Stomach (tissue), 4 donors: ENCODE data around the gene RGS13.

ENCODE experiments used
- CTCF ChIP-seq, 7 experiments: fragments of 450-650 bp in 4 of 7; fragments of 200-600 bp in 3 of 7; sonication (generic) in 3 of 7; IDR thresholded peaks; one replicate each; pipeline ENCODE4 v1.5.1; 2016 to 2019; ENCODE audit warnings: antibody characterized with exemption in 7 of 7, control low read depth in 2 of 7, mild to moderate bottlenecking in 1 of 7
- POLR2A ChIP-seq, 4 donors: fragments of 450-650 bp; IDR thresholded peaks; one replicate each; pipeline ENCODE4 v1.6.1; 2016; ENCODE audit warnings: antibody characterized with exemption in 4 of 4, control low read depth in 2 of 4, mild to moderate bottlenecking in 1 of 4, moderate library complexity in 1 of 4

GRCh38 chr1:192587386-192588266 lies 48.3 kb upstream of the RGS13 start:
- TF ChIP-seq CTCF (IDR thresholded peaks at IDR 0.05), result no peak
- TF ChIP-seq POLR2A (IDR thresholded peaks at IDR 0.05), result no peak
